H1 (cell line): Measurements from ENCODE around the gene RAB11B. TPM values are rescaled to one million over a fixed set of nuclear protein-coding genes. Genes with fewer than 3 reads are reported as not detected.
A peak's percentile ranks its signal among the peaks of the same experiment; 100 is the strongest.

Experiments used
- CTCF ChIA-PET: fragments of 300-600 bp; sonication (Branson Sonifier 250); formaldehyde crosslinking; loops from one replicate; lab custom pipeline; 2021; ENCODE audit not compliant: partially characterized antibody; lab: Charles Lee
- POLR2A ChIA-PET: fragments of 300-600 bp; sonication (Branson Sonifier 250); formaldehyde crosslinking; loops from one replicate; lab custom pipeline; 2021; ENCODE audit warnings: inconsistent platforms; ENCODE audit not compliant: partially characterized antibody; lab: Charles Lee
- DNase-seq, 2 experiments: peaks; one replicate each; pipeline versions ENCODE4 v3.0.0 to v3.0.0-alpha.2; 2010 to 2022; ENCODE audit warnings: low spot score in 2 of 2, low read depth in 1 of 2, mixed read lengths in 1 of 2
- FAIRE-seq: peaks from 2 replicates; lab custom pipeline; 2011; peaks lifted over from hg19 to GRCh38; lab: Jason Lieb, UNC
- H2AFZ ChIP-seq: 2 replicates; pipeline ENCODE4 v1.8.1; 2012; ENCODE audit warnings: low read length, inconsistent platforms
- H2AK5ac ChIP-seq: 2 replicates; pipeline ENCODE4 v1.6.1; 2013; ENCODE audit warnings: low read depth, low read length
- H2BK120ac ChIP-seq: replicated peaks from 2 replicates; pipeline ENCODE3; 2013; ENCODE audit warnings: low read depth, low read length, inconsistent platforms
- H2BK12ac ChIP-seq: 2 replicates; pipeline ENCODE4 v1.6.1; 2013; ENCODE audit warnings: low read depth, low read length
- H2BK15ac ChIP-seq: 2 replicates; pipeline ENCODE4 v1.6.1; 2013; ENCODE audit warnings: low read length
- H2BK20ac ChIP-seq: 2 replicates; pipeline ENCODE4 v1.6.1; 2013; ENCODE audit warnings: low read length
- H2BK5ac ChIP-seq: 2 replicates; pipeline ENCODE4 v1.6.1; 2013; ENCODE audit warnings: low read depth, low read length
- H3K14ac ChIP-seq: 2 replicates; pipeline ENCODE4 v1.6.1; 2013; ENCODE audit warnings: inconsistent platforms; ENCODE audit not compliant: insufficient read length
- H3K18ac ChIP-seq: 2 replicates; pipeline ENCODE4 v1.6.1; 2013; ENCODE audit warnings: low read length; ENCODE audit errors: extremely low read depth
- H3K23ac ChIP-seq: 2 replicates; pipeline ENCODE4 v1.6.1; 2013; ENCODE audit warnings: inconsistent platforms; ENCODE audit not compliant: insufficient read length
- H3K23me2 ChIP-seq: 2 replicates; pipeline ENCODE4 v1.6.1; 2013; ENCODE audit warnings: low read depth, low read length
- H3K27ac ChIP-seq: 2 replicates; pipeline ENCODE4 v1.6.1; 2011; ENCODE audit warnings: low read depth, low read length, inconsistent platforms
- H3K27me3 ChIP-seq, 4 experiments: replicated peaks in 1 of 4; 1 replicate in 1 of 4; 2 replicates in 3 of 4; pipeline versions ENCODE4 v1.6.1 to v1.8.1; 2011 to 2013; ENCODE audit warnings: low read length in 3 of 4, mild to moderate bottlenecking in 3 of 4, inconsistent platforms in 2 of 4, mixed read lengths in 2 of 4, moderate library complexity in 1 of 4; ENCODE audit not compliant: control insufficient read depth in 3 of 4, insufficient read depth in 3 of 4; ENCODE audit errors: extremely low read depth in 1 of 4
- H3K36me3 ChIP-seq, 4 experiments: 2 replicates each; pipeline versions ENCODE4 v1.6.1 to v1.8.1; 2011 to 2013; ENCODE audit warnings: mild to moderate bottlenecking in 4 of 4, low read length in 3 of 4, moderate library complexity in 2 of 4, control low read depth in 1 of 4, inconsistent platforms in 1 of 4; ENCODE audit not compliant: insufficient read depth in 4 of 4, control insufficient read depth in 2 of 4
- H3K4ac ChIP-seq: replicated peaks from 2 replicates; pipeline ENCODE3; 2013; ENCODE audit warnings: low read length, low read depth, mixed read lengths, inconsistent platforms; ENCODE audit not compliant: insufficient read length
- H3K4me1 ChIP-seq, 4 experiments: replicated peaks in 1 of 4; 1 replicate in 1 of 4; 2 replicates in 3 of 4; pipeline versions ENCODE4 v1.6.1 to v1.8.1; 2011 to 2013; ENCODE audit warnings: low read length in 3 of 4, inconsistent platforms in 2 of 4, mixed read lengths in 1 of 4; ENCODE audit not compliant: insufficient read depth in 4 of 4, control insufficient read depth in 3 of 4
- H3K4me2 ChIP-seq, 2 experiments: 2 replicates each; pipeline versions ENCODE4 v1.6.1 to v1.8.1; 2011 to 2013; ENCODE audit warnings: low read depth in 2 of 2, low read length in 2 of 2, control low read depth in 1 of 2, inconsistent platforms in 1 of 2, mild to moderate bottlenecking in 1 of 2; ENCODE audit not compliant: insufficient read depth in 1 of 2
- H3K4me3 ChIP-seq, 4 experiments: fragments of 200-600, 300-600 bp in 1 of 4; sonication (generic), shearing (Covaris generic), sonication (Bioruptor Twin) in 1 of 4; 2 replicates each; pipeline versions ENCODE4 v1.5.1 to v1.8.1; 2011 to 2016; ENCODE audit warnings: low read length in 4 of 4, low read depth in 3 of 4, control low read depth in 2 of 4, inconsistent platforms in 2 of 4, mild to moderate bottlenecking in 2 of 4, mixed read lengths in 1 of 4, moderate library complexity in 1 of 4; ENCODE audit not compliant: insufficient read depth in 2 of 4; ENCODE audit errors: extremely low read depth in 1 of 4
- H3K56ac ChIP-seq: replicated peaks from 2 replicates; pipeline ENCODE3; 2013; ENCODE audit warnings: low read depth, mild to moderate bottlenecking, mixed read lengths, low read length, inconsistent platforms; ENCODE audit not compliant: insufficient read length
- H3K79me1 ChIP-seq: 2 replicates; pipeline ENCODE4 v1.6.1; 2013; ENCODE audit warnings: low read depth, low read length, control low read depth
- H3K79me2 ChIP-seq, 2 experiments: 2 replicates each; pipeline versions ENCODE4 v1.6.1 to v1.8.1; 2012 to 2013; ENCODE audit warnings: low read length in 2 of 2, mild to moderate bottlenecking in 2 of 2, inconsistent platforms in 1 of 2; ENCODE audit not compliant: insufficient read depth in 2 of 2, control insufficient read depth in 1 of 2
- H3K9ac ChIP-seq, 4 experiments: replicated peaks in 1 of 4; 1 replicate in 1 of 4; 2 replicates in 3 of 4; pipeline versions ENCODE4 v1.6.1 to v1.8.1; 2011 to 2013; ENCODE audit warnings: low read depth in 3 of 4, low read length in 3 of 4, control low read depth in 2 of 4, mild to moderate bottlenecking in 2 of 4, moderate library complexity in 2 of 4, inconsistent platforms in 1 of 4; ENCODE audit errors: extremely low read depth in 1 of 4
- H3K9me3 ChIP-seq, 2 experiments: 2 replicates each; pipeline versions ENCODE4 v1.6.1 to v1.8.1; 2012 to 2013; ENCODE audit warnings: mild to moderate bottlenecking in 2 of 2, moderate library complexity in 2 of 2, control low read depth in 1 of 2, inconsistent platforms in 1 of 2, low read depth in 1 of 2, low read length in 1 of 2, mixed read lengths in 1 of 2; ENCODE audit not compliant: insufficient read depth in 2 of 2
- H4K20me1 ChIP-seq, 2 experiments: replicated peaks in 1 of 2; 2 replicates each; pipeline versions ENCODE3 to v1.8.1; 2011 to 2013; ENCODE audit warnings: inconsistent platforms in 2 of 2, low read length in 2 of 2, mild to moderate bottlenecking in 1 of 2; ENCODE audit not compliant: insufficient read depth in 2 of 2, control insufficient read depth in 1 of 2
- H4K5ac ChIP-seq: 2 replicates; pipeline ENCODE4 v1.6.1; 2013; ENCODE audit warnings: low read length, low read depth, mixed read lengths, inconsistent platforms; ENCODE audit not compliant: insufficient read length
- H4K8ac ChIP-seq: 2 replicates; pipeline ENCODE4 v1.8.0; 2013; ENCODE audit warnings: mild to moderate bottlenecking, moderate library complexity, low read length, inconsistent platforms; ENCODE audit not compliant: insufficient read depth; ENCODE audit errors: extremely low read depth
- H4K91ac ChIP-seq: replicated peaks from 2 replicates; pipeline ENCODE3; 2013; ENCODE audit warnings: low read length, mixed read lengths, inconsistent platforms; ENCODE audit not compliant: insufficient read length
- FOSL1 ChIP-seq: IDR thresholded peaks from 2 replicates; pipeline ENCODE4 v1.6.1; 2011; ENCODE audit warnings: mild to moderate bottlenecking, low read depth, low read length, moderate library complexity; ENCODE audit not compliant: insufficient read depth
- JUND ChIP-seq: IDR thresholded peaks from 2 replicates; pipeline ENCODE4 v1.6.1; 2011; ENCODE audit warnings: mild to moderate bottlenecking, improper control_type of control experiment, low read length
- NRF1 ChIP-seq: IDR thresholded peaks from 2 replicates; pipeline ENCODE4 v1.6.1; 2011; ENCODE audit warnings: mild to moderate bottlenecking, low read depth, low read length, improper control_type of control experiment
- POLR2A ChIP-seq, 2 experiments: IDR thresholded peaks; 1 replicate in 1 of 2; 2 replicates in 1 of 2; pipeline ENCODE4 v1.6.1; 2011; ENCODE audit warnings: low read depth in 2 of 2, low read length in 2 of 2, mild to moderate bottlenecking in 2 of 2; ENCODE audit errors: control extremely low read depth in 1 of 2
- SIN3A ChIP-seq, 2 experiments: IDR thresholded peaks in 1 of 2; conservative IDR thresholded peaks in 1 of 2; 2 replicates each; pipeline ENCODE4 v1.6.1; 2011 to 2012; ENCODE audit warnings: low read length in 2 of 2, improper control_type of control experiment in 1 of 2, low read depth in 1 of 2, mild to moderate bottlenecking in 1 of 2
- TCF12 ChIP-seq: IDR thresholded peaks from 2 replicates; pipeline ENCODE4 v1.6.1; 2011; ENCODE audit warnings: low read depth, mild to moderate bottlenecking, low read length
- USF2 ChIP-seq: IDR thresholded peaks from 2 replicates; pipeline ENCODE4 v1.6.1; 2011; ENCODE audit warnings: low read length, improper control_type of control experiment
- WGBS, 2 experiments: shearing (Covaris generic) in 1 of 2; methylation state at CpG; one replicate each; pipeline versions ENCODE4 v1.1.6 to v1.1.7; 2013 to 2015; ENCODE audit warnings: low lambda C conversion rate in 2 of 2, mixed read lengths in 2 of 2, inconsistent platforms in 1 of 2, low coverage in 1 of 2, missing lambda C conversion rate in 1 of 2; ENCODE audit not compliant: insufficient replicate concordance in 2 of 2, insufficient coverage in 1 of 2, insufficient read length in 1 of 2; ENCODE audit errors: extremely low coverage in 1 of 2, missing lambda C conversion rate in 1 of 2; 5-methylcytosine and 5-hydroxymethylcytosine counted together
- polyA plus RNA-seq, 7 experiments: library from polyadenylated mRNA; depleted of rRNA in 3 of 7; stranded (reverse) in 5 of 7; unstranded in 2 of 7; fragments of >200 nt in 5 of 7; fragments of 200-250 nt in 2 of 7; gene quantifications; 1 replicate in 5 of 7; 2 replicates in 1 of 7; 4 replicates in 1 of 7; pipeline versions ENCODE4 v1.2.1 to v1.2.3, GENCODE V29; 2011 to 2013; ENCODE audit warnings: missing spikeins in 2 of 7, mixed read lengths in 2 of 7
- total RNA-seq: library from RNA; stranded (reverse); fragmentation: NEBNext Ultra II Directional; extraction: Animal tissue kit (Norgen Biotek cat#: 25700); gene quantifications from 2 replicates; pipeline ENCODE4 v1.2.1, GENCODE V29; 2021

The RAB11B gene
- total and polyA plus RNA-seq, 2 of the 8 experiments (the other 6 are each of a cell fraction or from before 2014, with no cell fraction given) = 50.2 to 85.8 TPM

- Histone ChIP-seq H3K4ac (no peak overlapping the region), H3K4me2 (no peak overlapping the region), H4K20me1 (no peaks in the 10 kb centered on the region), H3K14ac (no peak overlapping the region), H2BK20ac (no peak overlapping the region), H2BK15ac (no peak overlapping the region), H2BK5ac (0 out of 2 replicates have a peak overlapping the region, but pooled peaks have one; percentile 12), H3K23me2 (peaks cover 2% of the 10 kb centered on the region; the same call in 1 of the 2 replicates), H3K27me3 (peaks cover 0 to 4% (median 2%) of the 10 kb centered on the region in 4 experiments; a peak in 4 of 7 replicates), H3K18ac (no peak overlapping the region), H3K79me1 (no peaks in the 10 kb centered on the region), H3K9me3 (no peaks in the 10 kb centered on the region), H2AFZ (no peak overlapping the region), H3K4me3 (no peak overlapping the region), H3K36me3 (no peaks in the 10 kb centered on the region; a peak in 2 of 8 replicates), H3K27ac (no peak overlapping the region), H3K23ac (no peak overlapping the region), H2BK120ac (no peak overlapping the region), H3K9ac (no peak overlapping the region), H2AK5ac (no peak overlapping the region), H3K79me2 (no peaks in the 10 kb centered on the region), H4K91ac (no peak overlapping the region), H2BK12ac (no peak overlapping the region), H3K4me1 (peaks cover 0 to 7% (median 6%) of the 10 kb centered on the region in 4 experiments; a peak in 6 of 7 replicates), H4K5ac (no peak overlapping the region), H4K8ac (no peak overlapping the region), H3K56ac (no peak overlapping the region)
- no peak for TF ChIP-seq SIN3A (conservative IDR thresholded peaks at IDR 0.05 in 1 of 2, IDR thresholded peaks at IDR 0.05 in 1 of 2; ENCODE audit: low read depth in 1 of 2, low read length in 2 of 2)
- TF ChIP-seq TCF12 = no peak
- TF ChIP-seq JUND = no peak
- TF ChIP-seq FOSL1 = no peak
- no peak for TF ChIP-seq POLR2A (IDR thresholded peaks at IDR 0.05; ENCODE audit: control extremely low read depth in 1 of 2, low read depth in 2 of 2, low read length in 2 of 2)
- no peak for TF ChIP-seq USF2
- TF ChIP-seq NRF1 = no peak
- WGBS, 2 experiments = 90% methylated on average over 28 of the region's 28 CpGs; no CpG with 5 or more reads in 1 of the 2 experiments
- CTCF ChIA-PET = interaction anchor here (6.0 kb wide), 1 partner anchor 18 kb away, joined by 45 read pairs; no protein-coding TSS in a partner anchor
- POLR2A ChIA-PET = interaction anchor here (1.2 to 9.2 kb wide), 2 partner anchors 21 to 71 kb away, joined by 3 to 71 read pairs; partner anchors contain the start of gene RAB11B
- DNase-seq (no peak), FAIRE-seq (no peak)
Observed at GRCh38 chr19:8371011-8371804, 19.0 kb upstream of the RAB11B start.
